GM12892 (cell line): ENCODE measurements around the gene SPATA16.

ENCODE experiments used
- POLR2A ChIP-seq: IDR thresholded peaks from 2 replicates; pipeline ENCODE4 v1.6.1; 2011; ENCODE audit warnings: low read depth, low read length, control low read depth
- POLR2AphosphoS5 ChIP-seq: IDR thresholded peaks from 2 replicates; pipeline ENCODE4 v1.6.1; 2011; ENCODE audit warnings: low read depth, low read length, control low read depth

DNA sequence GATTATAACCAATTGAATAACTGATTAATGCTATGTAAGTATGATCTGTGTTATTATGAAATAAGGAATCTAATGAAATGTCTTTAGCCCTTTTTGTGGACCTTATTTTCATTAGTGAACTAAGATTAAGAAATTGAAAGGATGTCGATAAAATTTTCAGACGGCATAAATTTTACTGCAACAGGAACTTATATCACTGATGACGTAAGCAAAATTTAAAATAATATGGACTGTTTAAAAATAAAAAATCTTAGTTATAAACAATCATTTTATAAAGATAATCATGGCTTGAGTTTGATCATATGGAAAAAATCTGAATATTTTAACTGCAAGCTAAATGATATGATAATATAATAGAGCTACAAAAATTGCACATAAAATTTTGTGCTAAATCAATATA is 112.7 kb downstream of the SPATA16 start:
- TF ChIP-seq POLR2AphosphoS5 (no peak), POLR2A (no peak)
